PC-3 (cell line): Measurements from ENCODE around the gene GMNC. TPM values are rescaled to one million over a fixed set of nuclear protein-coding genes. Genes with fewer than 3 reads are reported as not detected.

Experiments used
- ATAC-seq: fragments of 200-7000 bp; cut with Tn5 transposase; 2 replicates; pipeline ENCODE4 v1.9.1; 2020; ENCODE audit warnings: mild to moderate bottlenecking, moderate library complexity
- BruUV-seq: library from RNA; stranded (reverse); fragments of 400-500 nt; replicated peaks from 2 replicates; lab custom pipeline; 2021; lab: Mats Ljungman, UMichigan
- CTCF ChIA-PET: fragments of 300-600 bp; sonication (Branson Sonifier 250); formaldehyde crosslinking; loops from one replicate; lab custom pipeline; 2022; ENCODE audit warnings: antibody characterized with exemption; lab: Charles Lee
- POLR2A ChIA-PET: fragments of 300-600 bp; sonication (Branson Sonifier 250); formaldehyde crosslinking; loops from one replicate; lab custom pipeline; 2022; ENCODE audit warnings: antibody characterized with exemption; ENCODE audit not compliant: unreplicated experiment; lab: Charles Lee
- DNase-seq: peaks from one replicate; pipeline ENCODE4 v3.0.0-alpha.2; 2015
- H2AFZ ChIP-seq: fragments of 300-600 bp; sonication (generic); 2 replicates; pipeline ENCODE4 v1.6.0; 2016; ENCODE audit warnings: antibody characterized with exemption, low read length
- H3F3A ChIP-seq: fragments of 300-600 bp; sonication (generic); one replicate; pipeline ENCODE4 v1.6.0; 2017; ENCODE audit warnings: antibody characterized with exemption, low read length, control low read depth, mild to moderate bottlenecking; ENCODE audit not compliant: unreplicated experiment
- H3K27ac ChIP-seq: fragments of 300-600 bp; sonication (generic); 2 replicates; pipeline ENCODE4 v1.5.1; 2016; ENCODE audit warnings: mild to moderate bottlenecking, low read length
- H3K27me3 ChIP-seq: fragments of 300-600 bp; sonication (generic); 2 replicates; pipeline ENCODE4 v1.6.1; 2016; ENCODE audit warnings: low read length, mixed read lengths
- H3K36me3 ChIP-seq: fragments of 300-600 bp; sonication (generic); 2 replicates; pipeline ENCODE4 v1.6.1; 2016; ENCODE audit warnings: low read depth, mixed run types, low read length, mixed read lengths
- H3K4me1 ChIP-seq: fragments of 300-600 bp; sonication (generic); 2 replicates; pipeline ENCODE4 v1.5.1; 2016; ENCODE audit warnings: low read length; ENCODE audit not compliant: insufficient read depth
- H3K4me2 ChIP-seq: fragments of 300-600 bp; sonication (generic); 2 replicates; pipeline ENCODE4 v1.6.0; 2016; ENCODE audit warnings: low read length
- H3K4me3 ChIP-seq: fragments of 300-600 bp; sonication (generic); 2 replicates; pipeline ENCODE4 v1.5.1; 2016; ENCODE audit warnings: mild to moderate bottlenecking, low read length, mixed read lengths
- H3K79me2 ChIP-seq: fragments of 300-600 bp; sonication (generic); 2 replicates; pipeline ENCODE4 v1.6.1; 2017; ENCODE audit warnings: low read length, mixed read lengths
- H3K9ac ChIP-seq: fragments of 300-600 bp; sonication (generic); 2 replicates; pipeline ENCODE4 v1.6.0; 2016; ENCODE audit warnings: mild to moderate bottlenecking, low read length
- H3K9me2 ChIP-seq: fragments of 300-600 bp; sonication (generic); replicated peaks from 2 replicates; pipeline ENCODE4 v1.6.1; 2016; ENCODE audit warnings: mixed run types, low read length, mixed read lengths
- H3K9me3 ChIP-seq: fragments of 300-600 bp; sonication (generic); 2 replicates; pipeline ENCODE4 v1.6.1; 2016; ENCODE audit warnings: low read length, mixed read lengths
- H4K20me1 ChIP-seq: fragments of 300-600 bp; sonication (generic); 2 replicates; pipeline ENCODE4 v1.6.1; 2016; ENCODE audit warnings: low read length, mixed read lengths
- CTCF ChIP-seq: fragments of 300-600 bp; sonication (generic); conservative IDR thresholded peaks from 2 replicates; pipeline ENCODE4 v1.5.1; 2017; ENCODE audit warnings: antibody characterized with exemption, low read depth, mild to moderate bottlenecking, low read length
- EZH2 ChIP-seq: fragments of 300-600 bp; sonication (generic); IDR thresholded peaks from one replicate; pipeline ENCODE4 v1.6.1; 2017; ENCODE audit warnings: antibody characterized with exemption, mild to moderate bottlenecking, low read length; ENCODE audit not compliant: unreplicated experiment
- EZH2phosphoT487 ChIP-seq: fragments of 300-600 bp; sonication (generic); IDR thresholded peaks from 2 replicates; pipeline ENCODE4 v1.6.1; 2018; ENCODE audit warnings: mild to moderate bottlenecking, antibody characterized with exemption, low read length, borderline replicate concordance
- intact Hi-C: fragments of 100-400 bp; cut with micrococcal nuclease; formaldehyde crosslinking; loops from 2 replicates; pipeline ENCODE4 v1.9.0; 2023
- total RNA-seq: library from RNA; depleted of rRNA; stranded (reverse); fragments of >200 nt; gene quantifications from 2 replicates; pipeline ENCODE4 v1.2.3, GENCODE V29; 2014

The GMNC gene
- total RNA-seq, 1 experiment from 2014 or later: not detected

DNA sequence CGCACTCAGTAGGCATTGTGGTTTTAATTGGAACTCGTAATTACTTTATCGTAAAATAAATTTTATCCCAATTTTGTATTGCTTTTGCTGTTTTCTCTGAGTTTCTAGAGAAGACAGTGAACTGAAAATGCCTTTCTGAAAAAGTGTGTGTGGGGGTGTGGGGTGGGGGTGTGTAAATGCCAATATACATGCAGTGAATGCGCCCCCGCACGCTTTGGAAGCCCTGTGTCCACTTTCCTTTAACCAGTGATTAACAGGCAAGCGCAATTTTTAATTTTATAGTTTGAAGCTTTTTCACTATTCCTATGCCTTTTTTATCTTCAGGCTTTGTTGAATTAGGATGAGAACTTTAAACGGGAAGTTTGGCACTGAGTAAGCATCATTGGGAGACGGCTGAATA is 47.4 kb upstream of the GMNC start:
- Histone ChIP-seq H2AFZ (no peak overlapping the region), H3K36me3 (no peaks in the 10 kb centered on the region), H3K4me1 (0 out of 2 replicates have a peak, but pooled peaks cover under 1% of the 10 kb centered on the region), H3K27me3 (no peaks in the 10 kb centered on the region), H3K9me2 (no peaks in the 10 kb centered on the region), H3K9ac (no peak overlapping the region), H3F3A (no peaks in the 10 kb centered on the region), H3K4me3 (no peak overlapping the region), H3K4me2 (no peak overlapping the region), H3K79me2 (no peaks in the 10 kb centered on the region), H3K9me3 (0 out of 2 replicates have a peak, but pooled peaks cover 4% of the 10 kb centered on the region), H3K27ac (no peak overlapping the region), H4K20me1 (no peaks in the 10 kb centered on the region)
- TF ChIP-seq CTCF (no peak), EZH2phosphoT487 (no peak)
- no peak for ATAC-seq
- intact Hi-C loops: no loop called here
- CTCF ChIA-PET: no interaction called here
- BruUV-seq: no TSS peak
- POLR2A ChIA-PET: no interaction called here
- no peak for DNase-seq

GRCh38 chr3:190903156-190903555 is 40.7 kb upstream of the GMNC start:
- Histone ChIP-seq H3K9me2 (no peaks in the 10 kb centered on the region), H3F3A (no peaks in the 10 kb centered on the region), H3K36me3 (no peaks in the 10 kb centered on the region), H3K79me2 (no peaks in the 10 kb centered on the region), H3K27me3 (no peaks in the 10 kb centered on the region), H3K4me2 (no peak overlapping the region), H4K20me1 (no peaks in the 10 kb centered on the region), H3K4me1 (no peaks in the 10 kb centered on the region), H3K27ac (no peak overlapping the region), H3K9ac (no peak overlapping the region), H3K4me3 (no peak overlapping the region), H2AFZ (no peak overlapping the region), H3K9me3 (0 out of 2 replicates have a peak, but pooled peaks cover 4% of the 10 kb centered on the region)
- BruUV-seq: no TSS peak
- TF ChIP-seq EZH2phosphoT487 (no peak), EZH2 (no peak), CTCF (no peak)
- no peak for DNase-seq
- CTCF ChIA-PET: no interaction called here
- ATAC-seq: no peak
- intact Hi-C loops: no loop called here
- POLR2A ChIA-PET: no interaction called here

DNA sequence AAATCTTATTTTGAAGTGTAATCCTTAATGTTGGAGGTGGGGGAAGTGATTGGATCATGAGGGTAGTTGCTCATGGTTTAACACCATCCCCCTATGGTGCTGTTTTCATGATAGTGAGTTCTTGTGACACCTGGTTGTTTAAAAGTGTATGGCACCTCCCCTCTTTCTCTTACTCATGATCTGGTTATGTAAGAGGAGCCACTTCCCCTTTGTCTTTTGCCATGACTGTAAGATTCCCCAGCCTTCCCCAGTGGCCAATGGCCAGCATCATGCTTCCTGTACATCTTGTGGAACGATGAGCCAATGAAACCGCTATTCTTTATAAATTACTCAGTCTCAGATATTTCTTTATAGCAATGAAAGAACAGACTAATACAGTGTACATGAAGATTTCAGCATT is 39.8 kb upstream of the GMNC start:
- no peaks in the 10 kb centered on the region for H4K20me1 ChIP-seq
- no peak overlapping the region for H2AFZ ChIP-seq
- H3K36me3 ChIP-seq: no peaks in the 10 kb centered on the region
- no peaks in the 10 kb centered on the region for H3K9me2 ChIP-seq
- no peaks in the 10 kb centered on the region for H3K79me2 ChIP-seq
- peak; percentile 19 for DNase-seq
- POLR2A ChIA-PET: no interaction called here
- H3K4me1 ChIP-seq: no peaks in the 10 kb centered on the region
- H3K9ac ChIP-seq: no peak overlapping the region
- H3K4me3 ChIP-seq: no peak overlapping the region
- no peak for ATAC-seq
- CTCF ChIA-PET: no interaction called here
- TF ChIP-seq EZH2 (no peak), CTCF (no peak), EZH2phosphoT487 (no peak)
- H3K9me3 ChIP-seq: 0 out of 2 replicates have a peak, but pooled peaks cover 4% of the 10 kb centered on the region
- no peak overlapping the region for H3K4me2 ChIP-seq
- no TSS peak for BruUV-seq
- intact Hi-C loops: no loop called here
- H3K27ac ChIP-seq: no peak overlapping the region
- no peaks in the 10 kb centered on the region for H3F3A ChIP-seq
- H3K27me3 ChIP-seq: no peaks in the 10 kb centered on the region
